HepG2 (cell line): ENCODE data around the gene AGPAT3. TPM values are rescaled to one million over a fixed set of nuclear protein-coding genes. Genes with fewer than 3 reads are reported as not detected.
A peak's percentile ranks its signal among the peaks of the same experiment; 100 is the strongest.

Experiments
- ATAC-seq: fragments of 200-7000 bp; cut with Tn5 transposase; 3 replicates; pipeline ENCODE4 v1.9.1; 2020; ENCODE audit warnings: mild to moderate bottlenecking, moderate library complexity
- BruUV-seq: library from RNA; stranded (reverse); fragments of 400-500 nt; replicated peaks from 2 replicates; lab custom pipeline; 2021; lab: Mats Ljungman, UMichigan
- CTCF ChIA-PET: fragments of 300-600 bp; formaldehyde crosslinking; extraction: SDS; loops from one replicate; lab custom pipeline; 2021; ENCODE audit warnings: low total read pairs, inconsistent platforms, low intra/inter-chr PET ratio; lab: Yijun Ruan, JAX
- POLR2A ChIA-PET: fragments of 350-600 bp; sonication (Branson Sonifier 250); formaldehyde crosslinking; loops from one replicate; lab custom pipeline; 2020; ENCODE audit warnings: antibody characterized with exemption, inconsistent platforms; lab: Yijun Ruan, JAX
- DNase-seq: peaks from one replicate; pipeline ENCODE4 v3.0.0-alpha.2; 2015; ENCODE audit warnings: low spot score
- FAIRE-seq: peaks from 3 replicates; lab custom pipeline; 2011; peaks lifted over from hg19 to GRCh38; lab: Jason Lieb, UNC
- H2AFZ ChIP-seq: one replicate; pipeline ENCODE4 v1.6.1; 2011; ENCODE audit warnings: low read length, inconsistent platforms
- H3K27ac ChIP-seq: fragments of 300-600 bp; 3 replicates; pipeline ENCODE4 v1.8.0; 2011; ENCODE audit warnings: mixed run types, mild to moderate bottlenecking, mixed read lengths, low read length, inconsistent platforms; ENCODE audit not compliant: insufficient read depth; ENCODE audit errors: extremely low read length
- H3K27me3 ChIP-seq, 2 experiments: fragments of 200-600 bp in 1 of 2; 2 replicates in 1 of 2; 3 replicates in 1 of 2; pipeline versions ENCODE4 v1.6.0 to v1.8.0; 2011; ENCODE audit warnings: low read length in 2 of 2, mild to moderate bottlenecking in 2 of 2, moderate library complexity in 2 of 2, inconsistent platforms in 1 of 2; ENCODE audit not compliant: insufficient read depth in 2 of 2, control insufficient read depth in 1 of 2
- H3K36me3 ChIP-seq, 2 experiments: fragments of 200-600 bp in 1 of 2; replicated peaks in 1 of 2; 2 replicates in 1 of 2; 3 replicates in 1 of 2; pipeline versions ENCODE4 v1.5.1 to v1.8.0; 2011; ENCODE audit warnings: low read length in 2 of 2, inconsistent platforms in 1 of 2; ENCODE audit not compliant: insufficient read depth in 2 of 2, control insufficient read depth in 1 of 2
- H3K4me1 ChIP-seq: 2 replicates; pipeline ENCODE4 v1.5.1; 2012; ENCODE audit warnings: low read length, inconsistent platforms; ENCODE audit not compliant: insufficient read depth
- H3K4me2 ChIP-seq: 2 replicates; pipeline ENCODE4 v1.6.0; 2011; ENCODE audit warnings: low read depth, low read length, inconsistent platforms
- H3K4me3 ChIP-seq, 3 experiments: fragments of 200-600 bp in 1 of 3; sonication (generic), shearing (Covaris generic) in 1 of 3; replicated peaks in 1 of 3; 2 replicates each; pipeline ENCODE4 v1.5.1; 2011 to 2016; ENCODE audit warnings: low read length in 3 of 3, inconsistent platforms in 2 of 3, low read depth in 2 of 3, mild to moderate bottlenecking in 2 of 3, control low read depth in 1 of 3, mixed read lengths in 1 of 3; ENCODE audit not compliant: insufficient read depth in 1 of 3
- H3K79me2 ChIP-seq: one replicate; pipeline ENCODE4 v1.6.1; 2011; ENCODE audit warnings: low read length, inconsistent platforms; ENCODE audit not compliant: insufficient read depth
- H3K9ac ChIP-seq: 2 replicates; pipeline ENCODE4 v1.6.0; 2011; ENCODE audit warnings: mild to moderate bottlenecking, low read depth, low read length, inconsistent platforms; ENCODE audit not compliant: insufficient read depth
- H3K9me3 ChIP-seq: 2 replicates; pipeline ENCODE4 v1.5.1; 2012; ENCODE audit warnings: mild to moderate bottlenecking, low read length
- H4K20me1 ChIP-seq: 2 replicates; pipeline ENCODE4 v1.6.0; 2011; ENCODE audit warnings: inconsistent platforms, mild to moderate bottlenecking, low read length, moderate library complexity; ENCODE audit not compliant: insufficient read depth
- ESRRA ChIP-seq: sonication (generic); formaldehyde crosslinking; IDR thresholded peaks from 2 replicates; pipeline ENCODE4 v1.5.1; 2020; ENCODE audit warnings: mild to moderate bottlenecking, low read depth, missing genetic modification reagents
- MEF2D ChIP-seq: sonication (generic); formaldehyde crosslinking; IDR thresholded peaks from 2 replicates; pipeline ENCODE4 v1.5.1; 2020; ENCODE audit warnings: mild to moderate bottlenecking, missing genetic modification reagents
- MIXL1 ChIP-seq: IDR thresholded peaks from 2 replicates; pipeline ENCODE4 v1.6.1; 2016
- MTF2 ChIP-seq: sonication (generic); formaldehyde crosslinking; IDR thresholded peaks from 2 replicates; pipeline ENCODE4 v1.5.0; 2020; ENCODE audit warnings: missing genetic modification reagents, borderline replicate concordance
- NCOA2 ChIP-seq: sonication (generic); formaldehyde crosslinking; IDR thresholded peaks from 2 replicates; pipeline ENCODE4 v1.8.0; 2022; ENCODE audit warnings: inconsistent platforms
- POGK ChIP-seq: sonication (generic); formaldehyde crosslinking; conservative IDR thresholded peaks from 2 replicates; pipeline ENCODE4 v1.8.0; 2022; ENCODE audit warnings: mild to moderate bottlenecking, moderate library complexity, missing genetic modification reagents
- POLR2AphosphoS5 ChIP-seq: IDR thresholded peaks from 2 replicates; pipeline ENCODE4 v1.6.1; 2012; ENCODE audit warnings: low read depth, low read length
- PPARG ChIP-seq: conservative IDR thresholded peaks from 2 replicates; pipeline ENCODE4 v1.6.1; 2016; ENCODE audit warnings: missing biosample characterization, missing genetic modification reagents
- RBFOX2 ChIP-seq: fragments of 200-400 bp; formaldehyde crosslinking; IDR thresholded peaks from 2 replicates; pipeline ENCODE4 v1.6.1; 2017; ENCODE audit warnings: low read depth, mild to moderate bottlenecking, low read length
- TARDBP ChIP-seq: sonication (generic); formaldehyde crosslinking; IDR thresholded peaks from 2 replicates; pipeline ENCODE4 v1.8.0; 2022; ENCODE audit warnings: mild to moderate bottlenecking, missing genetic modification reagents
- TBX2 ChIP-seq: sonication (generic); formaldehyde crosslinking; IDR thresholded peaks from 2 replicates; pipeline ENCODE4 v1.5.0; 2020; ENCODE audit warnings: missing genetic modification reagents, mild to moderate bottlenecking, borderline replicate concordance
- TIGD3 ChIP-seq: sonication (generic); formaldehyde crosslinking; IDR thresholded peaks from 2 replicates; pipeline ENCODE4 v1.5.1; 2020; ENCODE audit warnings: mild to moderate bottlenecking, missing genetic modification reagents, borderline replicate concordance
- ZFAT ChIP-seq: sonication (generic); formaldehyde crosslinking; conservative IDR thresholded peaks from 2 replicates; pipeline ENCODE4 v1.8.1; 2023; ENCODE audit warnings: missing genetic modification reagents, inconsistent platforms
- ZKSCAN8 ChIP-seq: IDR thresholded peaks from 2 replicates; pipeline ENCODE4 v1.6.1; 2016; ENCODE audit warnings: borderline replicate concordance, missing genetic modification reagents, missing compliant biosample characterization
- ZNF260 ChIP-seq: sonication (generic); formaldehyde crosslinking; IDR thresholded peaks from 2 replicates; pipeline ENCODE4 v1.4.0; 2020; ENCODE audit warnings: missing genetic modification reagents, low read depth, mild to moderate bottlenecking, borderline replicate concordance
- ZNF317 ChIP-seq: sonication (generic); formaldehyde crosslinking; IDR thresholded peaks from 2 replicates; pipeline ENCODE4 v1.5.0; 2020; ENCODE audit warnings: mild to moderate bottlenecking, missing genetic modification reagents
- ZNF441 ChIP-seq: sonication (generic); formaldehyde crosslinking; IDR thresholded peaks from 2 replicates; pipeline ENCODE4 v1.7.0; 2021; ENCODE audit warnings: missing genetic modification reagents, borderline replicate concordance
- ZNF564 ChIP-seq: sonication (generic); formaldehyde crosslinking; IDR thresholded peaks from 2 replicates; pipeline ENCODE4 v1.8.1; 2023; ENCODE audit warnings: mild to moderate bottlenecking, missing genetic modification reagents
- ZNF660 ChIP-seq: sonication (generic); formaldehyde crosslinking; IDR thresholded peaks from 2 replicates; pipeline ENCODE4 v1.5.1; 2020; ENCODE audit warnings: mild to moderate bottlenecking, low read depth, missing genetic modification reagents, borderline replicate concordance
- ZNF782 ChIP-seq: sonication (generic); formaldehyde crosslinking; IDR thresholded peaks from 2 replicates; pipeline ENCODE4 v1.4.0; 2020; ENCODE audit warnings: missing genetic modification reagents, mild to moderate bottlenecking, borderline replicate concordance
- WGBS: methylation state at CpG from one replicate; pipeline ENCODE4 v1.1.6; 2017; ENCODE audit warnings: low lambda C conversion rate; 5-methylcytosine and 5-hydroxymethylcytosine counted together
- in situ Hi-C: cut with HindIII; loops from 2 replicates; pipeline ENCODE4 v1.10.0; 2017; ENCODE audit warnings: low pct_unique_long_range_greater_than_20kb; ENCODE audit not compliant: extremely low pct_ligation_motif_present
- intact Hi-C: fragments of 100-400 bp; cut with micrococcal nuclease; formaldehyde crosslinking; loops from one replicate; pipeline ENCODE4 v1.10.0; 2022; ENCODE audit not compliant: unreplicated experiment
- polyA plus RNA-seq, 8 experiments: library from polyadenylated mRNA; depleted of rRNA in 3 of 8; stranded (reverse) in 7 of 8; unstranded in 1 of 8; fragments of >200 nt; fragmentation: Illumina TruSeq in 4 of 8; extraction: Trizol in 4 of 8; gene quantifications; 2 replicates each; pipeline versions ENCODE4 v1.2.1 to v1.2.3, GENCODE V29; 2011 to 2016; ENCODE audit warnings: low read depth in 4 of 8, missing spikeins in 1 of 8, mixed read lengths in 1 of 8; ENCODE audit not compliant: insufficient read depth in 1 of 8
- total RNA-seq, 5 experiments: library from RNA; depleted of rRNA; stranded (reverse); fragments of >200 nt; fragmentation: Illumina TruSeq; extraction: Trizol; gene quantifications; 2 replicates each; pipeline ENCODE4 v1.2.3, GENCODE V29; 2016; ENCODE audit warnings: low read depth in 1 of 5

AGPAT3 gene
- total and polyA plus RNA-seq, 2 of the 13 experiments (the other 11 are each of a cell fraction or from before 2014, with no cell fraction given) = 32.2 to 54.4 TPM

GRCh38 chr21:43939443-43940328, 74.7 kb downstream of the AGPAT3 start:
- Histone ChIP-seq H3K9ac (peak overlapping the region; percentile 27; the same call in 1 of the 2 replicates), H3K79me2 (peaks cover 13% of the 10 kb centered on the region)
- 96% methylated on average over 9 of the region's 30 CpGs for WGBS
- TF ChIP-seq ZNF441 (CRISPR knock-in tag) (no peak), ZNF260 (CRISPR knock-in tag) (no peak), ZNF660 (no peak), TBX2 (CRISPR knock-in tag) (peak; percentile 6; the same call in 1 of the 2 replicates), MTF2 (0 out of 2 replicates have a peak, but pooled peaks have one; percentile 43), MEF2D (no peak), ZNF564 (CRISPR knock-in tag) (no peak), MIXL1 (CRISPR knock-in tag) (no peak), PPARG (CRISPR knock-in tag) (no peak), TARDBP (CRISPR knock-in tag) (no peak), ZNF317 (no peak), NCOA2 (CRISPR knock-in tag) (no peak), POGK (CRISPR knock-in tag) (0 out of 2 replicates have a peak, but pooled peaks have one; percentile 14), ZFAT (CRISPR knock-in tag) (no peak), TIGD3 (CRISPR knock-in tag) (0 out of 2 replicates have a peak, but pooled peaks have one; percentile 13), RBFOX2 (no peak), ZNF782 (CRISPR knock-in tag) (no peak), ZKSCAN8 (CRISPR knock-in tag) (0 out of 2 replicates have a peak, but pooled peaks have one; percentile 1), ESRRA (CRISPR knock-in tag) (no peak; the same call in 1 of the 2 replicates), POLR2AphosphoS5 (no peak)

More at GRCh38 chr21:43939443-43940328, 74.7 kb downstream of the AGPAT3 start:
- DNase-seq (no peak), FAIRE-seq (no peak), ATAC-seq (no peak; the same call in 2 of the 3 replicates)
- ChIA-PET CTCF (interaction anchor here (0.9 to 2.3 kb wide), 3 partner anchors 18 to 129 kb away, joined by 3 to 10 read pairs (median 5); no protein-coding TSS in a partner anchor), POLR2A (no interaction called here)
- Histone ChIP-seq H3K27me3 (no peaks in the 10 kb centered on the region), H3K4me2 (peak overlapping the region; percentile 93), H2AFZ (no peak overlapping the region), H3K9me3 (no peaks in the 10 kb centered on the region), H3K36me3 (peaks cover 0 to 12% of the 10 kb centered on the region in 2 experiments; a peak in 2 of 5 replicates), H3K4me1 (peaks cover 54% of the 10 kb centered on the region), H4K20me1 (peaks cover 12% of the 10 kb centered on the region; the same call in 1 of the 2 replicates), H3K4me3 (peak overlapping the region in 1 of 3 experiments; percentile 76; a peak in 1 of 6 replicates), H3K27ac (peak overlapping the region; percentile 35)
- intact Hi-C loops (loop anchor here (2.0 kb wide), 2 partner anchors 113 to 129 kb away; no protein-coding TSS in a partner anchor), in situ Hi-C loops (loop anchor here (5.0 kb wide), 1 partner anchor 127 kb away; no protein-coding TSS in a partner anchor)
- BruUV-seq = no TSS peak
